ENCODE measurements around the gene GMNN. TPM values are rescaled to one million over a fixed set of nuclear protein-coding genes. Genes with fewer than 3 reads are reported as not detected.
"Not testable (repeated sequence)": the region's sequence is repeated elsewhere in the genome, so short reads cannot be mapped to it uniquely, and the experiment has no call there.

GMNN gene
- 10 to 100 TPM; 10.4 to 18.8 TPM for polyA plus RNA-seq

DNA sequence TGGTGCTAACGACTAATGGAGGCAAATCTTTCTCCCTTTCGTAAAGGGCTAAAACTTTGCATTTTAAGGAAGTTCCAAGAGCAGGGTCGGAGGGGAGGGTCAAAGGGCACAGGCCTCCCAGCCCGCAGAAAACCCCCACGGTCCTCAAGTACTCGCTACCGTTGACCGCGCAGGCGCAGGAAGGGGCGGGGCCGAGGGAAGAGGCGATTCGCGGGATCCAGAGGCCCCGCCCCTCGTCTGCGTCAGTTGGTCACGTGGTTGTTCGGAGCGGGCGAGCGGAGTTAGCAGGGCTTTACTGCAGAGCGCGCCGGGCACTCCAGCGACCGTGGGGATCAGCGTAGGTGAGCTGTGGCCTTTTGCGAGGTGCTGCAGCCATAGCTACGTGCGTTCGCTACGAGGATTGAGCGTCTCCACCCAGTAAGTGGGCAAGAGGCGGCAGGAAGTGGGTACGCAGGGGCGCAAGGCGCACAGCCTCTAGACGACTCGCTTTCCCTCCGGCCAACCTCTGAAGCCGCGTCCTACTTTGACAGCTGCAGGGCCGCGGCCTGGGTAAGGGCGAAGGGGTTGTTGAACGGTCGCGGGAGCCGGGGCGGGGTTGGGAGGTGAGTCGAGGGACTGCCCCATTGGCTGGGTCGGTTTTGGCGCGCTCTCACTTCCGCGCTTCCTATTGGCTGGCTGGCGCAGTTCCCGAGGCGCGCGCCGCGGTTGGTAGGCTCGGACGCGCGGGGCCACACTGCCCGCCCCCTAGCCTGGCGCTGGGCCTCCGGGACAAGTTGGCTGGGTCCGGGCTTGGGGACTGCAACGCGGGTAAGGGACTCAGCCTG lies at the start of gene GMNN:
TSS of gene GMNN (plus strand) at position 242 of the 824 bp plus-strand sequence. CDS start 2,310 bp downstream, outside the sequence.
- Histone ChIP-seq H3K9me3 (ENCODE audit: control insufficient read depth in 2 of 2, insufficient read depth in 1 of 2, low read depth in 1 of 2, low read length in 1 of 2) (no peaks in the 10 kb centered on the region), H3K27ac (ENCODE audit: low read depth in 2 of 2, low read length in 1 of 2) (peak within 1 kb of the TSS; percentile 98 to 100), H3K27me3 (ENCODE audit: control insufficient read depth in 1 of 2, insufficient read depth in 2 of 2, low read length in 2 of 2) (no peaks in the 10 kb centered on the region), H3K36me3 (ENCODE audit: control insufficient read depth in 2 of 2, insufficient read depth in 2 of 2, low read length in 1 of 2) (no peaks in the 10 kb centered on the region), H3K4me3 (ENCODE audit: low read depth in 1 of 2, low read length in 2 of 2) (peak within 1 kb of the TSS; percentile 84 to 93), H3K4me1 (ENCODE audit: control insufficient read depth in 2 of 2, insufficient read depth in 2 of 2, low read length in 1 of 2) (peaks cover 0 to 2% of the 10 kb centered on the region in 2 donors)
- WGBS, 2 donors = 1% methylated on average over 75 of the region's 75 CpGs

DNA sequence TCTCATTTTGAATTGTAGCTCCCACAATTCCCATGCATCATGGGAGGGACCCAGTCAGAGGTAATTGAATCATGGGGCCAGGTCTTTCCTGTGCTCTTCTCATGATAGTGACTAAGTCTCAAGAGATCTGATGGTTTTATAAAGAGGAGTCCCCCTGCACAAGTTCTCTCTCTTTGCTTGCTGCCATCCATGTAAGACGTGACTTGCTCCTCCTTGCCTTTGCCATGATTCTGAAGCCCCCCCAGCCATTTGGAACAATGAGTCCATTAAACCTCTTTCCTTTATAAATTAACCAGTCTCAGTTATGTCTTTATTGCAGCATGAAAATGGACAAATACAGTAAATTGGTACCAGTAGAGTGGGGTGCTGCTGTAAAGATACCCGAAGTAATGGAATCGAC lies 44.1 kb upstream of the GMNN start:
- 85 to 95% methylated on average over 3 of the region's 3 CpGs for WGBS, 2 donors
- not testable (repeated sequence) for H3K9me3 ChIP-seq (ENCODE audit: control insufficient read depth in 2 of 2, insufficient read depth in 1 of 2, low read depth in 1 of 2, low read length in 1 of 2); H3K36me3 ChIP-seq (ENCODE audit: control insufficient read depth in 2 of 2, insufficient read depth in 2 of 2, low read length in 1 of 2); H3K27me3 ChIP-seq (ENCODE audit: control insufficient read depth in 1 of 2, insufficient read depth in 2 of 2, low read length in 2 of 2); H3K4me1 ChIP-seq (ENCODE audit: control insufficient read depth in 2 of 2, insufficient read depth in 2 of 2, low read length in 1 of 2); H3K27ac ChIP-seq (ENCODE audit: low read depth in 2 of 2, low read length in 1 of 2); H3K4me3 ChIP-seq (ENCODE audit: low read depth in 1 of 2, low read length in 2 of 2)

DNA sequence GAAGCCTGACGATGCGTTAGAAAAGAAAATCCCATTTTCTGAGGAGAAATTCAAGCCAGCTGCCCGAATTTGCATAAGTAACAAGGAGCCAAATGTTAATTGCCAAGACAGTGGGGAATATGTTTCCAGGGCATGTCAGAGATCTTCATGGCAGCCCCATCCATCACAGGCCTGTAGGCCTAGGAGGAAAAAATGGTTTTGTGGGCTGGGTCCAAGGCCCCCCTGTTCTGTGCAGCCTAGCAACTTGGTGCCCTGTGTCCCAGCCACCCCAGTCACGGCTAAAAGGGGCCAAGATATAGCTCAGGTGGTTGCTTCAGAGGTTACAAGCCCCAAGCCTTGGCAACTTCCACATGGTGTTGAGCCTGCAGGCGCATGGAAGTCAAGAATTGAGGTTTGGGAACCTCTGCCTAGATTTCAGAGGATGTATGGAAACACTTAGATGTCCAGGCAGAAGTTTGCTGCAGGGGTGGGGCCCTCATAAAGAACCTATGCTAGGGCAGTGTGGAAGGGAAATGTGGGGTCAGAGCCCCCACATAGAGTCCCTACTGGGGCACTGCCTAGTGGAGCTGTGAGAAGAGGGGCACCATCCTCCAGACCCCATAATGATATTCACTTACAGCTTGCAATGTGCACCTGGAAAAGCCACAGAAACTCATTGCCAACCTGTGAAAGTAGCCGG lies 43.1 kb upstream of the GMNN start:
- H3K4me1 ChIP-seq (ENCODE audit: control insufficient read depth in 2 of 2, insufficient read depth in 2 of 2, low read length in 1 of 2); H3K9me3 ChIP-seq (ENCODE audit: control insufficient read depth in 2 of 2, insufficient read depth in 1 of 2, low read depth in 1 of 2, low read length in 1 of 2); H3K27ac ChIP-seq (ENCODE audit: low read depth in 2 of 2, low read length in 1 of 2); H3K4me3 ChIP-seq (ENCODE audit: low read depth in 1 of 2, low read length in 2 of 2); H3K36me3 ChIP-seq (ENCODE audit: control insufficient read depth in 2 of 2, insufficient read depth in 2 of 2, low read length in 1 of 2); H3K27me3 ChIP-seq (ENCODE audit: control insufficient read depth in 1 of 2, insufficient read depth in 2 of 2, low read length in 2 of 2): not testable (repeated sequence)
- WGBS, 2 donors = 88 to 91% methylated on average over 6 of the region's 6 CpGs

DNA sequence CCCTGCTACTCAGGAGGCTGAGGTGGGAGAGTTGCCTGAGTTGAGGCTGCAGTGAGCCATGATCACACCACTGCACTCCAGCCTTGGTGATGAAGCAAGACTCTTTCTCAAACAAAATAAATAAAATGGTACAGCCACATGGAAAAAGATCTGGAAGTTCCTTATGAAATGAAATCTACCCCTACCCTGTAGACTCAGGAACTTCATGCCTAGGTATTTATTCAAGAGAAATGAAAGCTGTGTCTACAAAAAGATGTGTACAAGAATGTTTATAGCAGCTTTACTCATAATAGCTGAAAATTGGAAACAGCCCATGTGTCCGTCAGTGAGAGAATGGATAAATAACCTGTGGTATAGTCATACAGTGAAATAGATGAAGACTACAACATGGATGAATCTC lies 40.6 kb upstream of the GMNN start:
- H3K4me1 ChIP-seq (ENCODE audit: control insufficient read depth in 2 of 2, insufficient read depth in 2 of 2, low read length in 1 of 2) = no peaks in the 10 kb centered on the region
- no peak overlapping the region for H3K27ac ChIP-seq (ENCODE audit: low read depth in 2 of 2, low read length in 1 of 2)
- H3K4me3 ChIP-seq (ENCODE audit: low read depth in 1 of 2, low read length in 2 of 2) = no peak overlapping the region
- WGBS, 2 donors = 94 to 95% methylated on average over 1 of the region's 1 CpG
- H3K9me3 ChIP-seq (ENCODE audit: control insufficient read depth in 2 of 2, insufficient read depth in 1 of 2, low read depth in 1 of 2, low read length in 1 of 2) = no peaks in the 10 kb centered on the region
- no peaks in the 10 kb centered on the region for H3K27me3 ChIP-seq (ENCODE audit: control insufficient read depth in 1 of 2, insufficient read depth in 2 of 2, low read length in 2 of 2)
- H3K36me3 ChIP-seq (ENCODE audit: control insufficient read depth in 2 of 2, insufficient read depth in 2 of 2, low read length in 1 of 2) = no peaks in the 10 kb centered on the region

DNA sequence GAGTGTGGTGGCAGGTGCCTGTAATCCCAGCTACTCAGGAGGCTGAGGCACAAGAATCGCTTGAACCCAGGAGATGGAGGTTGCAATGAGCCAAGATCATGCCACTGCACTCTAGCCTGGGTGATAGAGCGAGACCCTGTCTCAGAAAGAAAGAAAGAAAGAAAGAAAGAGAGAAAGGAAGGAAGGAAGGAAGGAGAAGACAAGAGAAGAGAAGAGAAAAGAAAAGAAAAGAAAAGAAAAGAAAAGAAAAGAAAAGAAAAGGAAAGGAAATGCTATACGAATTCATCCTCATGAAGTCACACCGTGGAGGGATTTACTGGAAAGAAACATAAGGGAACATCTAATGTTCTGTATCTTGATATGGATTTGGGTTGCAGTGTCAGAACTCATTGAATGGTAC lies 40.0 kb upstream of the GMNN start:
- not testable (repeated sequence) for H3K4me1 ChIP-seq (ENCODE audit: control insufficient read depth in 2 of 2, insufficient read depth in 2 of 2, low read length in 1 of 2); H3K27ac ChIP-seq (ENCODE audit: low read depth in 2 of 2, low read length in 1 of 2); H3K4me3 ChIP-seq (ENCODE audit: low read depth in 1 of 2, low read length in 2 of 2); H3K9me3 ChIP-seq (ENCODE audit: control insufficient read depth in 2 of 2, insufficient read depth in 1 of 2, low read depth in 1 of 2, low read length in 1 of 2); H3K27me3 ChIP-seq (ENCODE audit: control insufficient read depth in 1 of 2, insufficient read depth in 2 of 2, low read length in 2 of 2); H3K36me3 ChIP-seq (ENCODE audit: control insufficient read depth in 2 of 2, insufficient read depth in 2 of 2, low read length in 1 of 2)
- 96 to 97% methylated on average over 4 of the region's 4 CpGs for WGBS, 2 donors

DNA sequence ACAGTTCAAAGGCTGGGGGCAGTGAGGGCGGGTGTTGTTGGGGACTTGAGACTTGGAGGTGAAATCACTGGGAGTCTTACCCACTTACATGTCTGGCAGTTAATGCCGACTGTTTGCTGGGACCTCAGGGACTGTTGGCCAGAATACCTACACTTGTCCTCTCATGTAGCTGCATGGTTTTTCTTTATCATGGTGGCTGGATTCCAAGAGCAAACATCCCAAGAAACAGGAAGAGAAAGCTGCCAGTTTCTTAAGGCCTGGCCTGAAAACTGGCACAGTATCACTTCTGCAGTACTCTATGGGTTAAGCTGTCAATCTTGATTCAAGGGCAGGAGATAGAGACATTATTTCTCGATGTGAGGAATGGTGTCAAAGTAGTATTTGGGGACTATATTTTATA lies 36.0 kb upstream of the GMNN start:
- Histone ChIP-seq H3K9me3 (ENCODE audit: control insufficient read depth in 2 of 2, insufficient read depth in 1 of 2, low read depth in 1 of 2, low read length in 1 of 2) (no peaks in the 10 kb centered on the region), H3K4me3 (ENCODE audit: low read depth in 1 of 2, low read length in 2 of 2) (no peak overlapping the region), H3K4me1 (ENCODE audit: control insufficient read depth in 2 of 2, insufficient read depth in 2 of 2, low read length in 1 of 2) (no peaks in the 10 kb centered on the region), H3K27me3 (ENCODE audit: control insufficient read depth in 1 of 2, insufficient read depth in 2 of 2, low read length in 2 of 2) (no peaks in the 10 kb centered on the region), H3K36me3 (ENCODE audit: control insufficient read depth in 2 of 2, insufficient read depth in 2 of 2, low read length in 1 of 2) (no peaks in the 10 kb centered on the region), H3K27ac (ENCODE audit: low read depth in 2 of 2, low read length in 1 of 2) (no peak overlapping the region)
- WGBS, 2 donors = 46 to 54% methylated on average over 3 of the region's 3 CpGs

DNA sequence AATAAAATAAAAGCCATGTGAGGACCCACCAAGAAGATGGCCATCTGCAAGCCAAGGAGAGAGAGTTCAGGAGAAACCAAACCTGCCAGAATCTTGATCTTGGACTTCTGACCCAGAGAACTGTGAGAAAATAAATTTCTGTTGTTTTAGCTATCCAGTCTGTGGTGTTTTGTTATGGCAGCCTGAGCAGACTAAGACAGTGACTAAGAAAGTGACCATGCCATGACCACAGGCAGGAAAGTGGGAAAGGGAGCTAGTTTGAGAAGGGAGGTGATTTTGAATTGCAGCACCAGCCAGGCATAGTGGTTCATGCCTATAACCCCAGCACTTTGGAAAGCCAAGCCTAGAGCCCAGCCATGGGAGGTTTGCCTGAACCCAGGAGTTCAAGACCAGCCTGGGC lies 33.9 kb upstream of the GMNN start:
- no peaks in the 10 kb centered on the region for H3K36me3 ChIP-seq (ENCODE audit: control insufficient read depth in 2 of 2, insufficient read depth in 2 of 2, low read length in 1 of 2)

DNA sequence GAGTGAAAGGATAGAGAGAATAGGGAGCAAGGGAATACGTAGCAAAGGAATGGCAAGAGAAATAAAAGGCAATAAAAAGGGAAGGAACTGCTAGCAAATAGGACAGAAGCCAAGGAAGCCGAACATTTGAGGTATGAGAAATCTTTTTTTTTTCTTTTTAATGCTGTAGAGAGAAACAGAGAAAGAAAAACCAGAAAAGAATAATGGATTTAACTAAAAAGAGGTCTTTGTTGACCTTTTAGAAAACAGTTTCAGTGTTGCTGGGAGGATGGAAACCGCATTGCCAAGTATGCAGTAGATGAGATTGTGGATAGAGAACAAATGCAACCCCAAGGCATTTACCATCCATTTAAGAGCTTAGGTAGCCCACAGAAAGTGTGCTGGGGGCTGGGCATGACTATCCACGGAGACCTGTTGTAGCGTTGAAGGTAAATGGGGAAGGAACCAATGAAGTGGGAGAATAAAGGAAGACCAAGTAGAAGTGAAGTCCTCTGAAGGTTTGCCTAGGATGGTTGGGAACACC lies 32.5 kb upstream of the GMNN start:
- 86% methylated on average over 5 of the region's 5 CpGs for WGBS, 2 donors
- Histone ChIP-seq H3K9me3 (ENCODE audit: control insufficient read depth in 2 of 2, insufficient read depth in 1 of 2, low read depth in 1 of 2, low read length in 1 of 2) (no peaks in the 10 kb centered on the region), H3K4me1 (ENCODE audit: control insufficient read depth in 2 of 2, insufficient read depth in 2 of 2, low read length in 1 of 2) (no peaks in the 10 kb centered on the region), H3K27ac (ENCODE audit: low read depth in 2 of 2, low read length in 1 of 2) (peak overlapping the region; percentile 33 to 65), H3K4me3 (ENCODE audit: low read depth in 1 of 2, low read length in 2 of 2) (no peak overlapping the region), H3K27me3 (ENCODE audit: control insufficient read depth in 1 of 2, insufficient read depth in 2 of 2, low read length in 2 of 2) (no peaks in the 10 kb centered on the region), H3K36me3 (ENCODE audit: control insufficient read depth in 2 of 2, insufficient read depth in 2 of 2, low read length in 1 of 2) (no peaks in the 10 kb centered on the region)

More for the DNA sequence above, 33.9 kb upstream of the GMNN start:
- Histone ChIP-seq H3K27ac (ENCODE audit: low read depth in 2 of 2, low read length in 1 of 2) (no peak overlapping the region), H3K4me3 (ENCODE audit: low read depth in 1 of 2, low read length in 2 of 2) (no peak overlapping the region), H3K9me3 (ENCODE audit: control insufficient read depth in 2 of 2, insufficient read depth in 1 of 2, low read depth in 1 of 2, low read length in 1 of 2) (no peaks in the 10 kb centered on the region), H3K4me1 (ENCODE audit: control insufficient read depth in 2 of 2, insufficient read depth in 2 of 2, low read length in 1 of 2) (no peaks in the 10 kb centered on the region), H3K27me3 (ENCODE audit: control insufficient read depth in 1 of 2, insufficient read depth in 2 of 2, low read length in 2 of 2) (no peaks in the 10 kb centered on the region)

DNA sequence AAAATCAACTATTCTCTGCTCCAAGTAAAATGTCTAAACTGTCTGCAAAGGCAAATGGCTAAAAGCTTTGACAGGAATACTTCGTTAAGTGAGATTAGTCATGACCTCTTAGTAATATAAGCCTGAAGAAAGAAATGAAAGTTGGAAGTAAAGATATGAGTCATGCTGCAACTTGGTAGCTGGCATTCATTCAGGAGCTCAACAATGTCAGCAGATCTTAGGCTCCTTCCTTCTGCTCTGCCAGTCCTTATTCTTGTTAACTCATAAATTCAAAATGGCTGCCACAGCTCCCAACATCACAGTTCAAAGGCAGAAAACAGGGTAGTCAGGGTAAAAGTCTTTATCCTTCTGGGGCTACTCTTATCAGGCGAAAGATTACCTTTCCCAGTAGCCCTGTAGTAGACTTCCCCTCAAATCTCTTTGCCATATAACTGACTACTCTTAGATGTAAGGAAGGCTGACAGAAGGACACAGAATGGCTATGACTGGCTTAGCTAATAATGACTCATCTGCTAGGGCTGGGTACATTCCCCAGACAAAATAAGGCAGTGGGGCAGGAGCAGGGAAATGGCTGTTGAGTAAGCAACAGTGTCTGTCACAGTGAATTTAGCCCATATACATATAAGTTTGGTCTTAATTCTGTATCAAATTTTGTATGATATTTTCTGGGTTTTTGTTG lies 31.3 kb upstream of the GMNN start:
- no peak overlapping the region for H3K4me3 ChIP-seq (ENCODE audit: low read depth in 1 of 2, low read length in 2 of 2)

More for the DNA sequence above, 31.3 kb upstream of the GMNN start:
- H3K9me3 ChIP-seq (ENCODE audit: control insufficient read depth in 2 of 2, insufficient read depth in 1 of 2, low read depth in 1 of 2, low read length in 1 of 2) = no peaks in the 10 kb centered on the region
- H3K27me3 ChIP-seq (ENCODE audit: control insufficient read depth in 1 of 2, insufficient read depth in 2 of 2, low read length in 2 of 2) = no peaks in the 10 kb centered on the region
- no peaks in the 10 kb centered on the region for H3K4me1 ChIP-seq (ENCODE audit: control insufficient read depth in 2 of 2, insufficient read depth in 2 of 2, low read length in 1 of 2)
- WGBS, 2 donors = 28 to 42% methylated on average over 2 of the region's 2 CpGs
- peak overlapping the region; percentile 82 to 93 for H3K27ac ChIP-seq (ENCODE audit: low read depth in 2 of 2, low read length in 1 of 2)
- no peaks in the 10 kb centered on the region for H3K36me3 ChIP-seq (ENCODE audit: control insufficient read depth in 2 of 2, insufficient read depth in 2 of 2, low read length in 1 of 2)

Data from esophagus (tissue), 2 donors.